Smooth muscle cell (in vitro differentiated cells): ENCODE data around the gene FAM78B. TPM values are rescaled to one million over a fixed set of nuclear protein-coding genes. Genes with fewer than 3 reads are reported as not detected.

Source experiments
- DNase-seq: peaks from one replicate; lab custom pipeline; 2025; ENCODE audit not compliant: unreplicated experiment; lab: John Stamatoyannopoulos, UW
- H2AFZ ChIP-seq: fragments of 200-600 bp; sonication (generic); 2 replicates; pipeline ENCODE4 v1.6.0; 2016; ENCODE audit warnings: antibody characterized with exemption, low read depth, mild to moderate bottlenecking
- H3F3A ChIP-seq: fragments of 200-600 bp; sonication (generic); 2 replicates; pipeline ENCODE4 v1.6.0; 2017; ENCODE audit warnings: antibody characterized with exemption, low read depth
- H3K27ac ChIP-seq: fragments of 200-600 bp; sonication (generic); 2 replicates; pipeline ENCODE4 v1.5.1; 2016; ENCODE audit warnings: low read depth, mild to moderate bottlenecking
- H3K27me3 ChIP-seq: fragments of 200-600 bp; sonication (generic); 2 replicates; pipeline ENCODE4 v1.6.1; 2016; ENCODE audit warnings: low read depth, mild to moderate bottlenecking
- H3K36me3 ChIP-seq: fragments of 200-600 bp; sonication (generic); 2 replicates; pipeline ENCODE4 v1.5.1; 2016; ENCODE audit warnings: low read depth
- H3K4me1 ChIP-seq: fragments of 200-600 bp; sonication (generic); 2 replicates; pipeline ENCODE4 v1.5.1; 2016; ENCODE audit warnings: low read depth
- H3K4me2 ChIP-seq: fragments of 200-600 bp; sonication (generic); 2 replicates; pipeline ENCODE4 v1.6.0; 2016; ENCODE audit warnings: mild to moderate bottlenecking
- H3K4me3 ChIP-seq: fragments of 200-600 bp; sonication (generic); 2 replicates; pipeline ENCODE4 v1.5.1; 2016; ENCODE audit warnings: mild to moderate bottlenecking
- H3K79me2 ChIP-seq: fragments of 200-600 bp; sonication (generic); 2 replicates; pipeline ENCODE4 v1.6.0; 2016; ENCODE audit warnings: low read depth, mild to moderate bottlenecking
- H3K9ac ChIP-seq: fragments of 200-600 bp; sonication (generic); 2 replicates; pipeline ENCODE4 v1.6.0; 2016; ENCODE audit warnings: low read depth
- H3K9me3 ChIP-seq: fragments of 200-600 bp; sonication (generic); replicated peaks from 2 replicates; pipeline ENCODE4 v1.5.1; 2016; ENCODE audit warnings: low read depth
- H4K20me1 ChIP-seq: fragments of 200-600 bp; sonication (generic); 2 replicates; pipeline ENCODE4 v1.6.0; 2016; ENCODE audit warnings: low read depth
- CTCF ChIP-seq: fragments of 200-600 bp; sonication (generic); IDR thresholded peaks from 2 replicates; pipeline ENCODE4 v1.5.1; 2017; ENCODE audit warnings: borderline replicate concordance, mild to moderate bottlenecking, antibody characterized with exemption; ENCODE audit not compliant: insufficient read depth, poor library complexity, severe bottlenecking
- WGBS: methylation state at CpG from one replicate; pipeline ENCODE4 v1.1.7; 2016; ENCODE audit warnings: low lambda C conversion rate; 5-methylcytosine and 5-hydroxymethylcytosine counted together
- polyA plus RNA-seq: library from polyadenylated mRNA; unstranded; fragments of >200 nt; fragmentation: Nextera tagmentation; extraction: Ambion mirVana; gene quantifications from 2 replicates; pipeline ENCODE4 v1.2.1, GENCODE V29; 2016
- total RNA-seq: library from RNA; depleted of rRNA; stranded (reverse); fragments of >200 nt; gene quantifications from 2 replicates; pipeline ENCODE4 v1.2.3, GENCODE V29; 2014

Gene FAM78B
- total and polyA plus RNA-seq, 2 experiments from 2014 or later = 0.27 TPM; not detected in 1

DNA sequence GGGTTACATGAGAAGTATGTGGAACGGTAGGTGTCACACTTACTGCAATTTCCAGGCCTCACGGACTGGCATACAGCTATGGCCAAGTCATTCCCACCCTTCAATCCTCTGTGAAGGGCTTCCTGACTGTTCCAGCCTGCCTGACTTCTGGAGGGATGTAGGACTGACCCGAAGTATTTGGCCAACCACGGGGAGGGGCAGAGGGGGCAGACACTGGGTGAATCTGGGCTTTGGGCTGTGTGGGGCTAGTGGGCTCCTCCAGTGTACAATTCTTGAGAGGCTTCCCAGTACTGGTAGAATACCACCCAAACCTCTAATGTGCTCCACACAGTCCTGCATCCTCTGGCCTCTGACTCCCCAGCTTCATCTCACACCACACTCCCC lies 78.2 kb downstream of the FAM78B start:
- H3K4me1 ChIP-seq = no peaks in the 10 kb centered on the region
- H3K27ac ChIP-seq = no peak overlapping the region
- H4K20me1 ChIP-seq = no peaks in the 10 kb centered on the region
- H3K27me3 ChIP-seq = no peaks in the 10 kb centered on the region
- no peaks in the 10 kb centered on the region for H3F3A ChIP-seq
- H2AFZ ChIP-seq = no peak overlapping the region
- H3K9ac ChIP-seq = no peak overlapping the region
- H3K79me2 ChIP-seq = no peaks in the 10 kb centered on the region
- no peak for DNase-seq
- H3K4me3 ChIP-seq = no peak overlapping the region
- no peak overlapping the region for H3K4me2 ChIP-seq
- WGBS = 70% methylated on average over 4 of the region's 4 CpGs
- no peaks in the 10 kb centered on the region for H3K9me3 ChIP-seq
- no peaks in the 10 kb centered on the region for H3K36me3 ChIP-seq
- no peak for TF ChIP-seq CTCF

- Histone ChIP-seq H3K27ac (no peak overlapping the region), H2AFZ (no peak overlapping the region), H3K9ac (no peak overlapping the region), H3K79me2 (no peaks in the 10 kb centered on the region), H3K27me3 (no peaks in the 10 kb centered on the region), H3K4me1 (no peaks in the 10 kb centered on the region), H3F3A (no peaks in the 10 kb centered on the region), H3K4me3 (no peak overlapping the region), H4K20me1 (no peaks in the 10 kb centered on the region), H3K36me3 (no peaks in the 10 kb centered on the region), H3K4me2 (no peak overlapping the region), H3K9me3 (no peaks in the 10 kb centered on the region)
- 95% methylated on average over 8 of the region's 8 CpGs for WGBS
- DNase-seq = no peak
- no peak for TF ChIP-seq CTCF
These were observed 78.8 kb downstream of the FAM78B start for GRCh38 chr1:166087734-166088571.

DNA sequence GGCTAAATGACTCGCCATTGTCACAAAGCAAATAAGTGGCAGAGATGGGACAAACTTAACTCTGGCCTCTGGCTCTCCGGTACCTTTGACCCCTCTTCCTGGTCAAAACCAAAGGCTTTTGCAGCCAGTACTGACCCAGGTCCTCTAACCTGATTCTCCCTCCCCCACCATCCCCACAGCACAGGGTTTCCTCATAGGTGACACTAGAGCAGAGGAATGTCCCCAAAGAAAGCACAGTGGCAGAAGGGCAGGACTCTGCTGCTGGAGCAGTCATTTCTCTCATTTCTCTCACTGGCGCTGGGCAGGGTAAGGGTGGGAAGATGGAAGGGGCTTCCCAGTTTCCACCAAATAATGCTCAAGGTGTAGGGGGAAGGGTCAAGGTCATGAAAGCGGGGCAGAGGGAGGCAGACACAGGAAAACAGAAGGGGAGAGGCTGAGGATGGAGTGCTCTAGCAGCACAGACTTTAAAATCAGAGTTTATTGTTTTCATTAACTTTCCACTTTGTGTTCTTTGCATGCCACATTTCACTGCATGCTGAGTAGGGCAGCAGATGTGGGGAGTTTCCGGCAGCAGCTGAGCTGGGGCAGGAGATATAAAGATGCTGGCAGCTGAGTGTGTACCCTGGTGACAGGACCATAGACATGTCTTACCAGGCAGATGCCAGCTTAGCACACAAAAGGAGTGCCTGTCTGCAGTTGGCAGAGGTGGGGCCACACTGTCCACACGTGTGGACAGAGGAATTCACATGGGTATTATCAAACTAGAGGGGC lies 80.5 kb downstream of the FAM78B start:
- Histone ChIP-seq H3K79me2 (no peaks in the 10 kb centered on the region), H3K9ac (no peak overlapping the region), H3K4me1 (no peaks in the 10 kb centered on the region), H2AFZ (no peak overlapping the region), H3F3A (no peaks in the 10 kb centered on the region), H3K9me3 (no peaks in the 10 kb centered on the region), H3K27ac (no peak overlapping the region), H3K4me3 (no peak overlapping the region), H4K20me1 (no peaks in the 10 kb centered on the region), H3K27me3 (no peaks in the 10 kb centered on the region), H3K4me2 (no peak overlapping the region), H3K36me3 (no peaks in the 10 kb centered on the region)
- no peak for TF ChIP-seq CTCF
- DNase-seq = no peak
- WGBS = 85% methylated on average over 6 of the region's 6 CpGs
